ENCODE data around the gene TIMM9.
"Not testable (repeated sequence)": the region's sequence is repeated elsewhere in the genome, so short reads cannot be mapped to it uniquely, and the experiment has no call there.

TIMM9 gene

DNA sequence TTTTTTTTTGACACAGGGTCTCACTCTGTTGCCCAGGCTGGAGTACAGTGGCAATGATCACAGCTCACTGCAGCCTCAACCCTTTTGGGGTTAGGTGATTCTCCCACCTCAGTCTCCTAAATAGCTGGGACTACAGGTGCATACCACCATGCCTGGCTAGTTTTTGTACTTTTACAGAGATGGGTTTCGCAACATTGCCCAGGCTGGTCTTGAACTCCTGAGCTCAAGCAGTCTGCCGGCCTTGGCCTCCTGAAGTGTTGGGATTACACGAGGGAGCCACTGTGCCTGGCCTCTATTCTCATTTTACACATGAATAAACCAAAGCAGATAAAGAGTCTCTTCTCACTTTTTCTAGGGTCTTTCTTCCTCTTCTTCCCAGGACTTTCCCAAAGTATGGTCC lies 28.4 kb downstream of the TIMM9 start:
- no peak for FAIRE-seq
- no peak for DNase-seq (ENCODE audit: low spot score)

- DNase-seq (ENCODE audit: low spot score) (no peak), FAIRE-seq (no peak)
These were observed 28.8 kb downstream of the TIMM9 start for GRCh38 chr14:58398495-58398894.

DNA sequence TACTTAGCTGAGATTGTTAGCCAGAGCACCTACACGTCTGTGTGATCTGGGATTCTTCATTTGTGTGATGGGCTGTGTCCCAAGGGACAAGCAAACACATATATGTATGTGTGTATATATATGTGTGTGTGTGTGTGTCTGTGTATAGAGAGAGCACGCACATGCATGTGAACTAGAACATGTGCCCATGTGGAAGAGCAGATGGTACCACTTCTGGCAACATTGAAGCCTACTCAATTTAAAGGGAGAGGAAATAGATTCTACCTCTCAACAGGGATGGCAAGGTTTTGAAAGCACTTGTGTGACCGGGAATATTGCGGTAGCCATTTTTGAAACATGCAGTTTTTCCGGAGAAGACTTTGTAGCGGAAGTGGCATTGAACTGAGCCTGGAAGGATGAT lies 30.2 kb downstream of the TIMM9 start:
- DNase-seq (ENCODE audit: low spot score) (no peak), FAIRE-seq (no peak)

- no peak for DNase-seq (ENCODE audit: low spot score)
- no peak for FAIRE-seq
These were observed 31.2 kb downstream of the TIMM9 start, which contains the start of gene TOMM20L for GRCh38 chr14:58395812-58396788. Gene TOMM20L (plus strand): TSS chr14:58395930. CDS start chr14:58395958, 28 bp downstream.

DNA sequence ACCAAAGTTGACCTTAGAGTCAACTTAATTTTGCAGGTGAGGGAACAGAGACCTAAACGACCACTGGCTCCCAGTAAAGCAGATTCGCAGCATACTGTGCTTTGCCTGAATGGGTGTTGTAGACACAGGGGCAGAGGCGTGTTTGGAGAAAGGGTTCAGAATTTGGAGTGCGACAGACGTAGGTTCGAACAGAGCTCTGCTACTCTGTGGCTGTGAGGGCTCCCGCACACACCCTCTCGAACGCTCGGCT lies 31.8 kb downstream of the TIMM9 start:
- DNase-seq (ENCODE audit: low spot score) (no peak), FAIRE-seq (no peak)

DNA sequence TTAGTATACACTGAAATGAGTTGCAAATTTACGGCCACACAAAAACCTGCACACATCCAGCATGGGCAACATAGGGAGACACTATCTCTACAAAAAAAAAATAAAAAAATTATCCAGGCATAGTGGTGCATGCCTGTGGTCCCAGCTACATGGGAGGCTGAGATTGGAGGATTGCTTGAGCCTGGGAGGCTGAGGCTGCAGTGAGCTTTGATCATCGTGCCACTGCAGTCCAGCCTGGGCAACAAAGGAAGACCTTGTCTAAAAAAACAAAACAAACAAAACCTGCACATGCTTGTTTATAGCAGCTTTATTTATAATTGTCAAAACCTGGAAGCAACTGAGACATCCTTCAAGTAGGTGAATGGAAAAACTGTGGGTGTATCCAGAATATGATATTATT lies 36.5 kb downstream of the TIMM9 start:
- DNase-seq (ENCODE audit: low spot score) = no peak
- no peak for FAIRE-seq

DNA sequence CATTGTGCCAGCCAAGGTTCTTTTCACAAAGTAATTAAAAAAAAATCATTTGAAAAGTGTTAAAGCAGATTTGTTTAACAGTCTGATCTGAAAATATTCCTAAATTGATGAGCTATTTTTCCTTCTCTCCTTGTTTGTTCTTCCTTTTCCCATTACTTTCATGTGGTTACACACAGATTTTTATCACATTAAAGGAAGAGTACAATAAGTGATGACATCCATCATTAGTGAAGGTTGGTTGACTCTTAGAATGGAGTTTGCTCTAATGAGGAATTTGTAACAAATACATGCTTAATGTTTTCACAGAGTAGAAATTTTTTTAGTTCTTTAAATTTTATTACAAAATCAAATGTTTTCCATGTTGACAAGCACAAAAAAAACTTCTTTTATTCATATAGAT lies 50.5 kb downstream of the TIMM9 start:
- DNase-seq (ENCODE audit: low spot score) = no peak
- no peak for FAIRE-seq

- DNase-seq (ENCODE audit: low spot score) = no peak
These were observed 58.4 kb downstream of the TIMM9 start for GRCh38 chr14:58368956-58369355.

DNA sequence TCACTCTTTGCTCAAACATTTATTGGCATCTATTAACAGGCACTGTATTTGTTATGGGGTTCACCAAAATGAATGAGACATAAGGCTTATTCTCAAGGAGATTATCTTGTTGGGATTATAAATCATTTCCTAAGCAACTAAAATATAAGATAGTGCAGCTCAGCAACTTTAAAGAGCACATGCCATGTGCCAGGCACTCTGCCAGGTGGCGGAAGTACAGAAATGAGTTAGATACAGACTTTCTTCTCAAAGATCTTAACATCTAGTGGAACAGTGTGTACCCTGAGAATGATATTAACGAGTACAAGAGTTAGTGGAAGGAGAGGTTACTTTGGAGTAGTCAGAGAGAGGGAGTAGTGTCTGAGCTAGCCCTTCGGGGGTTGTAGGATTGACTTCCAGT lies 60.0 kb downstream of the TIMM9 start:
- DNase-seq (ENCODE audit: low spot score) = no peak

More at GRCh38 chr14:58368956-58369355, 58.4 kb downstream of the TIMM9 start:
- no peak for FAIRE-seq

GRCh38 chr14:58364316-58364715 lies 63.0 kb downstream of the TIMM9 start:
- DNase-seq (ENCODE audit: low spot score) (no peak), FAIRE-seq (no peak)

More for the DNA sequence above, 60.0 kb downstream of the TIMM9 start:
- FAIRE-seq = no peak

GRCh38 chr14:58362798-58363412 lies 64.4 kb downstream of the TIMM9 start:
- peak; percentile 17 for DNase-seq (ENCODE audit: low spot score)
- no peak for FAIRE-seq

- FAIRE-seq; DNase-seq (ENCODE audit: low spot score): not testable (repeated sequence)
These were observed 65.1 kb downstream of the TIMM9 start for GRCh38 chr14:58362272-58362671.
